GM18870 (cell line): ENCODE data around the gene PPP1R26.
"Not testable (repeated sequence)": the region's sequence is repeated elsewhere in the genome, so short reads cannot be mapped to it uniquely, and the experiment has no call there.

ENCODE experiments used
- ATAC-seq: cut with Tn5 transposase; IDR thresholded peaks from one replicate; pipeline ENCODE4 v1.9.1; 2021; ENCODE audit warnings: moderate library complexity; ENCODE audit not compliant: unreplicated experiment

PPP1R26 gene, protein sequence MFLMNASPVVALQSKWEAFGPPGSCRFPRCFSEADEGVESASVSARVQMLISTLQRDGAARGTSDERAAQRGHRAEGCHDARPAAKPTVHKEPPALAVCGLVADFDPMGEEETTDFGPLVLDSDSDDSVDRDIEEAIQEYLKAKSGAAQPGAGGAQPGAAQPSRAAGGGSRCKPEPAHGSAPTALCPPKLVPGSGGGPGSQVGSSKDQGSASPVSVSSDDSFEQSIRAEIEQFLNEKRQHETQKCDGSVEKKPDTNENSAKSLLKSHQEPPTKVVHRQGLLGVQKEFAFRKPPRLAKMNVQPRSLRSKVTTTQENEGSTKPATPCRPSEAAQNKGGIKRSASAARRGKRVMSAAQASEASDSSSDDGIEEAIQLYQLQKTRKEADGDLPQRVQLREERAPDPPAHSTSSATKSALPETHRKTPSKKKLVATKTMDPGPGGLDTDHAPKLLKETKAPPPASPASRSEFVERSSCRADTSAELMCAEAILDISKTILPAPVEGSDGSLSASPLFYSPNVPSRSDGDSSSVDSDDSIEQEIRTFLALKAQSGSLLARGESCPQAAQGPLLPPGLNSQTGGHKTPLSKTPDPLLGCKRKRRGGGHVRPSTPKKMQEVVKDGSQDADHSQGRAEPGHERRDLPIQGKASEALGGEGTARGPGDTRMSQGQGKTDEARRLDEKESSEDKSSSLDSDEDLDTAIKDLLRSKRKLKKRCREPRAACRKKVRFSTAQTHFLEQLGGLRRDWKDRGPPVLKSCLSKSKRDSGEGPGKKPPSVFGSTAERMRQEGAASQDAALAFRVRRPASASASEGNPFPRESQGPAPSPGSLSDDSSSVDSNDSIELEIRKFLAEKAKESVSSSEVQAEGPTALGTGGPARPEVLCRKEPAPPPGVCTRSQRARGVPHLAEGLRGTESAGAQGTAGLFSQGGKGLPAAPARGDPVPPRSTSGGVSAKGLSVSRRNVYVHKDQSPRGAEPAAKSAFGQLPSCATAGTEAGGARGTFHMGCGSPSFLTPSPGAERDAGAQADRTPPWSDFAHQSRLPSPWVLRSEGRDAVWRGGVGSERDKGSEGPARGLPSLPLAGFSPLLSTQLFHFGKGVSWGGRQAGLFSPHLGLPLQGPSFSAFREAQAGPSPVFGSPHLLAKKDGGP (N-terminal part only)

DNA sequence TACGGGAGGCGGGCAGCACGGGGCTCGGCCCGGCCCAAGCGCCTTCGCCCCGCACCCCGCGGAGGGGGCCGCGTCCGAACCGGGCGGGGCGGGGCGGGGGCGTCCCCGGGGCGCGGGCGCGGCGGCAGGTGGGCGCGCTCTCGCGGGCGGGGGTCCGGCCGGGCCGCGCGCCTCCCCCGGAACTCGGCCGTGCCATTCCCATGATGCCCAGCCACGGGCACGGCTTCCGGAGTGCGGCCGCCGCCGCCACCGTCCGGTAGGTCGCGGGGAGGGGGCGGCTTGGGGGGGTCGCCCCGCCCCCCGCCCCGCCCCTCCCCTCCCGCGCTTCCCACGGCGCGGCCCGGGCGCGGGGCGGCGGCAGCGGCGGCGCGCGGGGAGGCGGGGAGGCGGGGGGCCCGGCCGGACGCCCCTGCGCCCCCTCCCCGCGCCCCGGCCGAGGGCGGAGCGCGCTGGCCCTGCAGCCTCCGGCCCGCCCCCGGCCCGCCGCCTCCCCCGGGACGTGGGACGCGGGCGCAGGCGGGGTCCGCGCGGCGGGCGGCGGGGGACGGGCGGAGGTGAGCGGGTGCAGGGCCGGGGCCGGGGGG is at the start of gene PPP1R26:
TSS of gene PPP1R26 (plus strand) at position 314 of the 584 bp plus-strand sequence. CDS start 4,729 bp downstream, outside the sequence.
- ATAC-seq = no peak

DNA sequence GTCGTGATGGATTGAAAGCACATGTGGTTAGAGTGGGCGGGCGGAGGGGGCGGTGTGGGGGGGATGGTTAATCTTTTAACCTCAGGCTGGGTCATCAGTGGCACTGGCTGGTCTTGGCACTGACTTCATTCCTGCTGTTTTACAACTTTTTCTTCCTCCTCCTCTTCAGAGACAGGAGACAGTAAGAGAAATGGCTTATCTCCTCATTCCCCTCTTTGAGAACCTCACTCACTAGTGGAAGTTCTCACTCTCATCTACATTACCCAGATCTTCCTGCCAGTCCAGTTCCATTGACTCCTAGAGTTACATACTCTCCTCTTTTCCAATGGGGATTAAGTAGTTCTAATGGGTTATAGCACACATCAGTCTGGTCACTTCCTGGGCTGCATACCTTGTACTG is 42.3 kb upstream of the PPP1R26 start:
- no peak for ATAC-seq

DNA sequence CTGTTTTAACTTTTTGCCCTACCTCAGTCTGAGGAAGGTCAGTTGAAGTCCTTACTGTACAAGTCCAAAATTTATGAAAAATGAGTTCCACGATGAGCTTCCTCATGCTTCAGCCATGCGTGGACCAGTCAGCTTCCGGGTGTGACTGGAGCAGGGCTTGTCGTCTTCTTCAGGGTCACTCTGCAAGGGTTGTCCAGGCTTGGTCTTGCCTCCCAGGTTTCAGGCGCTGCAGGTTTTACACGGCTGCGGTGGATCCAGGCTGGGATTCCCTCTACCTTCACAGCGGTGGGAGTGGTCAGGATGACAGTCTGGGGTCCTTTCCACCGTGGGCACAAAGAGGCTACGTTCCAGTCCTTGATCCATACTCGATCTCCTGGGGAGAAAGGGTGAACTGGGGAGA is 41.9 kb upstream of the PPP1R26 start:
- ATAC-seq = not testable (repeated sequence)

DNA sequence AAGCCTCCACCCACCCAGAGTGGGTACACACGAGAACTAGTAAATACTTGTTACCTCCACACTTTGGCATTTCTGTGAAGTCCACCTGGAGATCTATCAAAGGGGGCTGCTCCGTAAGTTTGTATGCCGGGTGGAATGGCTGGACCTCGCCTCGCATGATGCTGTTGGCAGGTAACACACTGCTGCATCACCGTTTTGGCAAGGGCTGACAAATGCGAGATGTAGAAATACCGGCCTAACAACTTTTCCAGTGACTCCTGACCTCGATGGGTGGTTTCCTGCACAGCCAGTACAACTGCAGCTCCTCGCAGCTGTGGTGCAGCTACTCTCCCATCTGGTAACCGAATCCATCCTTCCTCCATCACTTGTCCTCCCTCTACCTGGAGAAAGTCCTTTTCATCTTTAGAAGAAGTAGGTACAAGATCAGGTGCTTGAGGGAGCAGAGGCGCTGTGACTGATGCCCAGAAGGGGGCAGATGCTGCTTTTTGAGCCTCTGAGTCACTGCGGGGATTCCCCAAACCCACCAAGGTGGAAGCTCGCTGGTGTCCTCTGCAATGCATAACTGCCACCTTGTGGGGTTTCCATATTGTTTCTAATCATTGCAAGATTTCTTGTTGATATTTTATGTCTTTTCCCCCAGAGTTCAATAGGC is 40.9 kb upstream of the PPP1R26 start:
- not testable (repeated sequence) for ATAC-seq

DNA sequence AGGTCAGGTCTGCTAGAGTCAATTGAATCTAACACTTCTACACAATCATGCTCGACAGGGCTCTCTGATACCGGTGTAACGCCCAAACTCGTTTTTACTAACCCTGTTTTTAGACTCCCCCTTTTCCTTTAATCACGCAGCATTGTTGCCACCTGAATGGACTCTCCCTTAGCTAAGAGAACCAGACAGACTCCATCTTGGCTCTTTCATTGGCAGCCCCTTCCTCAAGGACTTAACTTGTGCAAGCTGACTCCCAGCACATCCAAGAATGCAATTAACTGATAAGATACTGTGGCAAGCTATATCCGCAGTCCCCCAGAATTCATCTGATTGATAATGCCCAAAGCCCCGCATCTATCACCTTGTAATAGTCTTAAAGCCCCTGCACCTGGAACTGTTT is 40.1 kb upstream of the PPP1R26 start:
- not testable (repeated sequence) for ATAC-seq

DNA sequence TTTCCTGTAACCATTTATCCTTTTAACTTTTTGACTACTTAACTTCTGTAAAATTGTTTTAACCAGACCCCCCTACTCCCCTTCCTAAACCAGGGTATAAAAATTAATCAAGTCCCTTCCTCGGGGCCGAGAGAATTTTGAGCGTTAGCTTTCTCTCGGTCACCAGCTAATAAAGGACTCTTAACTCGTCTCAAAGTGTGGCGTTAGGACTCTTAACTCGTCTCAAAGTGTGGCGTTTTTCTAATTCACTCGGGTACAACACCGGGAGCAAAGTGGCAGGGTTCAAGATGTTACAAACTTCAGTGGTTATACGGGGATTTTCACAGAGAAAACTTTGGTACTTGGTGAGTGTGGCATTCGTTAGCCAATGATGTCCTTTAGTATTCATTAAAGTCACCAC is 39.7 kb upstream of the PPP1R26 start:
- ATAC-seq = no peak

DNA sequence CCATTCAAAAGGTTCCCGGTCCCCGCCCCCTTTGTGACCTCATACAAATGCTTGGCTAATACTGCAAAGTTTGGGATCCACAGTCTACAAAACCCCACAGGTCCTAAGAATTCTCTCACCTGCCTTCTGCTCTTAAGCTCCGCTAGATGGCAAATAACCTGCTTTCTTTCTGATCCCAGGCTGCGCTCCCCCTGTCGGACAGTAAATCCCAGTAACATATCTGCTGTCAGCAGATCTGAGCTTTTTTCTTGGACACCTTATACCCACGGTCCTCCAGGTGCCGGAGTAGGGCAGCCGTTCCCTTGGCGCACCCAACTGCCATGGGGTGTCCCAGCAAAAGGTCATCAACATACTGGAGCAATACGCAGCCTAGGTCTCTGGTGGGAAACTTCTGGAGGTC is 39.0 kb upstream of the PPP1R26 start:
- no peak for ATAC-seq

DNA sequence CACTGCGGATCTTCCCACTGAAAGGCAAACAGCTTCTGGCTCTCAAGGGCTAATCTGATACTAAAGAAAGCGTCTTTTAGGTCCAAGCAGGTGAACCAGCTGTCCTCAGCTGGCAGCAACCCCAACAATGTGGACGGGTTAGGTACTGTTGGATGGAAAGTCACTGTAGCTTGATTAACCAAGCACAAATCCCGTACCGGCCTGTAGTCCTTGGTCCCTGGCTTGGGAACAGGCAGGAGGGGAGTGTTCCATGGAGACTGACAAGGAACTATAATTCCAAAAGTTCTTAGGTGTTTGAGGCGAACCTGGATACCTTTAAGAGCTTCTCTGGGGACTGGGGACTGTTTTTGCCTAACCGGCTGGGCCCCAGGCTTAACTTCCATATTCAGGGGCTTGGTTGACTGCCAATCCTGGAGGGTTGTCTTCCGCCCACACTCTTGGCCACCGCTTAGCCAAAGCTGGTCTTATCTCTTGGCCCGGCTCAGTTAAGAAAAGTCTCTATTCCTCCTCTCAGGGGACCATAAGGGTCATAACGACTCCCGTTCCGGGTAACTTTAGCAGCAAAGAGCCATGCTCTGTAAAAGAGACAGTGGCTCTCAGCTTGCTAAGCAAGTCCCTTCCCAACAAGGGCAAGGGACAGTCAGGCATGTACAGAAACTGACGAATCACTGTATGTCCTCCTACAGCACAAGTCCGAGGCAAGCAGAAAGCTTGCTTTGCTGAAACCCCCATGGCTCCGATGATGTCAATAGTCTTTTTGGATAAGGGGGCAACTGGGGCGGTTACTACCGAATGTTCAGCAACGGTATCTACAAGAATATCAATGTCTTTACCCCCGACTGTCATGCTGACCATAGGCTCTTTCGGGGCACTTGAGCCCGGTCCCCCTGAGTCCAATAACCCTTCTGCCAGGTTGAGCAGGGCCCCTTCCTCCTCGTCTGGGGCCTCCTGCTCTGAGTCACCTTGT is 38.2 kb upstream of the PPP1R26 start:
- ATAC-seq = not testable (repeated sequence)

DNA sequence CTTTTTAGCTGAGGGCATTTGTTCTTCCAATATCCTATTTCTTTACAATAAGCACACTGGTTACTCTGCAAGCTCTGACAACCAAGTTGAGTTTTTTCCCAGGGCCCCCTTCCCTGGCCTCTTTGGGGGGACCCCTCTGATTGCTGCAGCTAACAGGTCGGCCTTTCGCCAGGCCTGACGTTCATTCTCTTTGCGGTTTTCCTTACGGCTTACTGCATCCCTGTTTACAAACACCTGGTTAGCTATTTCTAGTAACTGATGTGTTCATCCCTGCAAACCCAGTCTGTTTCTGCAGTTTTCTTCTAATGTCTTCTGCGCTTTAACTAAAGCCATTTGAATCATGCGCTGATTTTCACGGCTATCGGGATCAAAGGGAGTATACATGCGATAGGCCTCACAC is 37.5 kb upstream of the PPP1R26 start:
- no peak for ATAC-seq

DNA sequence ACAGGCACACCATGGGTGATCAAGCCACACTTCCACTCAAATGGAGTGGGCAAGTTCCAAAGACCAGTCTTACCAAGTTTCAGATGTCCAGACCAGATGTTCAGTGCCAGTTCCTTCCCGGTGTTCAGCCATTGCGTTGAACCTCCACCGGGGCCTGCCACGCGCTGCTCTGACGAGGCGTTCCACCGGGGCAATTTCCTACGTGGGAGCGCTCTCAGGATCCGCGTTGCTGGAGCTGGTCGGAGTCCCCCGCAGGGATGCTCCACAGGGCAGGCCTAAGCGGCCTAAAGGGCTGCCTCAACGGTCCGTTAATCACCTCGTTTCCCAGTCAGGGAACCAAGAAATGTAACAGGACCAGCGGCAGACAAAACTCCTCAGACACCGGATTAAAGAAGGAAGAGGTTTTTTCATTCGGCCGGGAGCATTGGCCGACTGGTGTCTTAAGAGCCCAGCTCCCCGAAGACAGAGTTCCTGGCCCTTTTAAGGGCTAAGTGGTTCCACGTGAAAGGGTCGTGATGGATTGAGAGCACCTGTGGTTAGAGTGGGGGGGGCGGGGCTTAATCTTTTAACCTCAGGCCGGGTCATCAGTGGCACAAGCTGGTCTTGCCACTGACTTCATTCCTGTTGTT is 35.7 kb upstream of the PPP1R26 start:
- no peak for ATAC-seq

DNA sequence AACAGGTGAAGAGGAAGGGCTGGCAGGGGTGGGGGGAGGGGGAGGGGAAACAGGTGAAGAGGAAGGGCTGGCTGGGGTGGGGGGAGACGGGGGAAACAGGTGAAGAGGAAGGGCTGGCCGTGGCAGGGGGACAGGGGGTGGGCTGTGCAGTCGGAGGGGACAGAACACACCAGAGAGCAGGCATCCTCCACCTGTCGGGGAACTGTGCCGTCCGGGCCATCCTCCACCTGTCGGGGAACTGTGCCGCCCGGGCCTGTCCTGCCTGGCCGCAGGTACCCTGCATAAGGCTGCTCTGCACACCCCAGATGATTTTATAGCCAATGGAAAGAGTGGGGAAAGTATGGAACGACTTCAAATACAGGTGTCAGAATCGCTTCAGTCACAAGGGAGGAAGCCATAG is 32.5 kb upstream of the PPP1R26 start:
- no peak for ATAC-seq

DNA sequence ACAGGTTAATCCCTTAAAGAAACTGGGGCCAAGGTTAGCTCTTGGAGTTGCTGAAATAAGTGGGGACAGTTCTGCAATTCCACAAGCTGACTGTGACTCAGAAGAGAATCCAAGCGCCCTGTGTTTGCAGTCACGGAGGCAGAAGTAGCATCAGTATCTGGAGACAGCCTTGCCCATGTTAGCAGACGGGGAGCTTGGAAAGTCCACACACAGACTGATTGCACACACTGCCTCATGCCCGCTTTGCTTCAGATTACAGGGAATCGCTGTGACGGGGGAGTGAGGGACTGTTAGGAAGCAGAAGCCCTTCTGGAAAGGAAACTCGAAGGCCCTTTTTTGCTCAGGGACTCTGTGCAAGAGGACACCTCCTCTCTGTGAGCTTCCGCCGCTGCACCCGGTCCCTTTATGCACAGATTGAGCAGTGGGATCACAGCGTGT is 30.9 kb upstream of the PPP1R26 start:
- ATAC-seq = no peak

DNA sequence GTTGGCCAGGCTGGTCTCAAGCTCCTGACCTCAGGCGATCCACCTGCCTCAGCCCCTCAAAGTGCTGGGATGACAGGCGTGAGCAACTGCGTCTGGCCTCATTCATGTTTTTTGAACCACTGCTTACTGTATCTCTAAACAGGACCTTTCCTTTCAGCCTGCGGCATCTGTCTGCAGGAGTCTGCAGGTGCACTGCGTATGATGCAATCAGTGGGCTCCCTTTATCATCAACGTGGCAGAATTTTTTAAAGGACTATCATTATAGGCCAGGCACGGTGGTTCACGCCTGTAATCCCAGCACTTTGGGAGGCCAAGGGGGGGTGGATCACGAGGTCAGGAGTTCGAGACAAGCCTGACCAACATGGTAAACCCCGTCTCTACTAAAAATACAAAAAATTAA is 30.1 kb upstream of the PPP1R26 start:
- ATAC-seq = not testable (repeated sequence)

DNA sequence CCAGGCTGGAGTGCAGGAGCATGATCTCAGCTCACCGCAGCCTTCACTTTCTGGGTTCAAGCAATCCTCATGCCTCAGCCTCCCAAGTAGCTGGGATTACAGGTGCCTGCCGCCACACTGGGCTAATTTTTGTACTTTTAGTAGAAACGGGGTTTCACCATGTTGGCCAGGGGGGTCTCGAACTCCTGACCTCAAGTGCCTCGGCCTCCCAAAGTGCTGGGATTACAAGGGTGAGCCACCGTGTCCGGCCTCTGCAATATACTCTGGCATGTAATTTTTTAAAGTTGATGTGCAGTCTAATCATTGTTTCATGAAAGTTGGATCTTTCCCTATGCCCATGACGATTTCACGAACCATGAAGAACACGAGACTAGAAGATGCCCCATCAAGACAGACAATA is 28.6 kb upstream of the PPP1R26 start:
- no peak for ATAC-seq

DNA sequence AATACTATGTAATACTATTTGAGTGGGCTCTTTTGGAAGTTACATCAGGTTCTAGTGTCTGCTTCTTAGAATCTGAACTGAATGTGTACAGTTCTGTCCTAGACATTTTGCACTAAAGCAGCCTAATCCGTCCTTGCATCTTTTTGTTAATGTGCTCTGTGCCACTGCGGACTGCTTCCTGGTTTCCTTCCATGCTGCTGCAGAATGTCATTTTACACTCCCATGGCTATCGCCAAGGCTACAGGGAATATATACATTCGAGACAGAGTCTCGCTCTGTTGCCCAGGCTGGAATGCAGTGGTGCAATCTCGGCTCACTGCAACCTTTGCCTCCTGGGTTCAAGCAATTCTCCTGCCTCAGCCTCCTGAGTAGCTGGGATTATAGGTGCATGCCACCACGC is 27.7 kb upstream of the PPP1R26 start:
- not testable (repeated sequence) for ATAC-seq

DNA sequence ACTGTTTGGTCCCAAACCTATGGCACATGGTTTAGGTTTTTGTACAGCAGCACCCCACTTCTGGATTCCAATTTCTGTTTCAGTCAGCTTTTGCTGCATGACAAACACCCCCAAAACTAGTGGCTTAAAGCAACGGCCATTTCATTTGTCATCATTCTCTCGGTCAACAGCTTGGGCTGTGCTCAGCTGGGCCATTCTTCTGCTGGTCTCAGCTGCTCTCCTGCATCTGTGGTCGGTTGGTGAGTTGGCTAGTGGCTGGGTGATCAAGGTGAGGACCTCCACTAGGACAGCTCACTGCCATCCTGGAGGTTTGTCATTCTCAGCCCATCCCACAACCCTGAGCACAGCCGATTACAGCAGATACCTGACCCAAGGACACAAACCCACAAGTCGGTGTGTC is 24.8 kb upstream of the PPP1R26 start:
- no peak for ATAC-seq

DNA sequence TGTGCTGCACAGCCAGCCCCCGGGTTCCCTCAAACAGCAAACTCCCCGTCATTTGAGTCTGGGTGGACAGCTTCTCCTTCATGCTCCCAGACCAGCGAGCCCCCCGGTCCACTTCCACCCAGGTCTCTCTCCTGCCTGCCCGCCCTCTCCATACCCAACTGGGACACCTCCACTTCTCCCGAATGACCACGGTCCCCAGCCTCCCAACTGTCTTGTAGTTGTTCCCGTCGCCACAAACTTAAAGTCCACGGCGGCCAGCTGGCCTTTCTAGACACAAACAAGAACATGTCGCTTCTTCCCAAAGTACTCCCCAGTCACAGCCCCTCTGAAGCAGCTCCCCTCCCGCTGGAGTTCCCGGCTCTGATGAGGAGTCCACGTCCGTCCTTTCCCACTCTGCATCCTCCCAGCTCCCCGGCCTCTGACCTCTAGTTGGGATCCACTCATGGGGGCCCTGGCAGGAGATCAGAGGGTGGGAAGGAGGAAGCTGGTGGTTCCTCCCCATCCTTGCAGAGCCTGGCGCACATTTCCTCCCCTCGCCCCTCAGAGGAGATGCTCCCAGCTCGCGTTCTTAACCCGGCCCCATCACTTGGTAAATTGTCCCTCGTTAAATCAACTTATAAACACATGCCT is 24.1 kb upstream of the PPP1R26 start:
- no peak for ATAC-seq

DNA sequence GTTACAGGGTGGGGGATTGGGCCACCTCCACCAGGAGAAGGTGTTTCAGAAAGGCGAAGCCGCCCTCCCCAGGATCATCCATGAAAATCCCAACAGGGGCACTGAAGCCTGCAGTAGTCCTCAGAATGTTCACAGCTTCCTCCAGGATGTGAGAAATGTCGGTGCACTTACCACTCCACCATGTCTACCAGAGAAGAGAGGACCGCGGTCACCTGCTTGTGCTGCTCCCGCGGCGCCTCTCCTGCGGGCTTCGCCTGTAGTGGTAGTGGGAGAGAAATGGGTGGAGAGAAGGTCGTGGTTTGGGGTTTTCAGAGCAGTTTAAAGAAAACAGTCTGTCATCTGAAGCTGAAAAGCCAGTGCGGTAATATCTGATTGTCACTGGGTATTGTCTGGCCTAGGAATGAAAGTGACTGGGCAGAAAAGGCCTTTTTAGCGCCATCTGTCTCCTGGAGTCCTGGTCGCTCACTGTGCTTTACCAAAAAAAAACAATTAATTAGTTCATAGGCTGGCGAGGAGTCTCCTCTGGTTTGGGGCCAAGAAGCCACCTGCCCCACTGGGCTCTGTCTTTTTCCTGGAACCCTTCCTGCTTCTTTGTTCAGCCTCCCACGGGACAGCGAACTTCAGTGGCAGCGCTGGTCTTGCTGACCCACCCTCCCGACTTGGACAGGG is 23.0 kb upstream of the PPP1R26 start:
- ATAC-seq = no peak
